NCI-H524 treated with DMSO at 0.1 percent for 48 hours (cell line): ENCODE results near the gene CKAP5.

Experiments used
- DNase-seq: peaks from one replicate; lab custom pipeline; 2025; lab: John Stamatoyannopoulos, UW

The CKAP5 gene

DNA sequence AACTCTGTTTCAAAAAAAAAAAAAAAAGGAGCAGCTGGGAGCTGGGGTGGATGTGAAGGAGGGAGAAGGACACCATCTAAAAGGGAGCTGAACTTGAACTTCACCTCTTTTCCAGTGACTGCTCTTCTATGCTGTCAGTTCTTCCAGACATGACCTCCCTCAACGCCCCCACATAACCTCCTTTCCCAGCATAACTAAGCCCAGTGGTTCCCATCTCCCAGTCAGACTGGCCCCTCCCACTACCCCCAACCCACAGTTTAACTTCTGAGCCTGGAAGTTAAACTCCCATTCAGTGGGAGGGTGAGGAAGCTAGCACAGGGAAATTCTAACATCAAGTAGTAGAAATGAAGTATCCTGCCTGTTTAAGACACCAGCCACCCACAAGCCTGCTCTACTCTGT is 147.5 kb downstream of the CKAP5 start:
- DNase-seq: no peak

DNA sequence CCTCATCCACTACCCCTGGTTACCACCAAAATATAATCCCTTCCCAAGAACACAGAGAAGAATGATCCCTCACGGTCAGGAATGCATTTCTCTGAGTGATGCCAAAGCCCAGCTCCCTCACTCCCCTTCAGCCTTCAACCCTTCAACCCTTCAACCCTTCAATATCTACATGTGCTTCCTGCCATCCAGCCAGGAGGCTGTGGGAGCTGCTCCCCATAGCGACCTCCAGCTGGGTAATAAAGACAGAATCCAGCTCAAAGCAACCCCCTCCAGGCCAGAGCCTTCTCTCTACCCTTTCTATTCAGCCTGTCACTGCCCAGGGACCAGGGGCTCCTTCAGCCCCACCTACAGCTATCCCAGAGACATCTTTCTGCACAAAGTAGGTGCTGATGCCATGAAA is 148.4 kb downstream of the CKAP5 start:
- no peak for DNase-seq

DNA sequence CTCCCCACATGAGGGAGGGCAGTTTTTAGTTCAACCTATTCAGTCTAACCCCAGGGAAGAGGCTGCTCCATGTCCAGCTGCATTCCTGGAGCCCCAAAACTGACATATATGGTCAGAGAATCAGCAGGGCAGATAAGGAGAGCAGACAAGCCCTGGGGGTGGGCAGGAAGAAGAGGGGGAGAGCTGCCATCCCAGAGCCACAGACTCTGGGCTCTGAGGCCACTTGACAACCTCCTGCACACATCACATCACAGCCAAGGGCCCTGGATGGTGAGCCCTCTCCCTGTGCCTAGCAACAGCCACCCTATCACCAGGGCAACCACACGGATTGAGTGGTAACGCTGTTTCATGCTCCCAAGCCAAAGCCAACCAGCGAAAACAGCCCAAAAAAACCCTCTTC is 148.8 kb downstream of the CKAP5 start:
- no peak for DNase-seq

DNA sequence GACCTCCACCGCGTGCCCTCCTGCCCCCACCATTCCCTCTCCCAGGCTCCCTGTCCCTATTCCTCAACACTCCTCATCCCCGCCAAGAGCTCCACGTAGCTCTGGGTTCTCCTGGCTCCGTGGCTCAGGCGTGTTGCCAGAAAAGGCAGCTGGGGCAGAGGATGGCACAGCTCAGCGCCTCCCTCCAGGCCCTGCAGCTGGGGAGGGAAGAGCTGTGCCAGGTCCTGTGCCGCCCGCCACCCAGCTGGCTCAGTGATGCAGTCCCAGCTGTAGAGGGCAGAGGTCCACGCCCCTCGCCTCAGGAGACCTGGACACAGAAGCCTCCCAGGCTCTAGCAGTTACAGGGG is 149.9 kb downstream of the CKAP5 start:
- DNase-seq: no peak

DNA sequence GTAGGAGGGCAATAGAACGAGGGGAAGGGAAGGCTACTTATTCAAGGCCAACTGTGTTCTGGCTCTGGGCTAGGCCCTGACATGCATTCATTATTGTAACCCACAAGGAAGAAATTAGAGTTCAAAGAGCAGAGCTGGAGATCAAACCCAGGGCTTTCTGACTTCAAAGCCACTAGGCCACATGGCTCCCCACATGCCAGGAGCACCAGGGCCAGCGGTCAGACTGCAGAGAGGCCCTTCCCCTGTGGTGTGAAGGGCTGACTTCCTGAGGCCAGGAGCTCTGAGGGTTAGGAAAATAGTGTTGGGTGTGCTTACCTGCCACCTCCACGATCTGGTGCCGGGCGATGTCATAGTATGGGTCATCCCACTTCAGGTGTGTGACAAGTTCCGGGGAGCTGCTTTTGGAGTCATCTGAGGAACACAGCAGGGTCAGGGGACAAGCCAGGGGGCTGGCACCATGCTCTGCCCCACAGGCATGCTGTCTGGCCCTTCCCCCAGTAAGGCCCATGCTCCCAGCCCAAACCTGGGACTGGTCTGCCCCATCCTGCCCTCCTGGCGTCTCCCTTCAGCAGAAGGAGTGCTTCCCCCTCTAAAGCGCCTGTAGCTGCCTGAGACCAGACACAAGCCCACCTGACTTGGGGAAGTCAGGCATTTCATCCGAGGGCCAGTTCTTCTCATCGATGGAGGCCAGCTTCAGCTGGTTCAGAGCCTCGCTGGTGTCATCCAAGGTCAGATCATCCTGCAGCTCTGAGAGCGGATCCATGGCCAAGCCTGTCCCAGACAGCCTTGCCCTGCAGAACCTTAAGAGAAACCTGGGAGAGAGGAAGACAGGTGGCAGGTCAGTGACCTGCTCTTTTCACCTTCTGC is 150.5 kb downstream of the CKAP5 start:
- no peak for DNase-seq

DNA sequence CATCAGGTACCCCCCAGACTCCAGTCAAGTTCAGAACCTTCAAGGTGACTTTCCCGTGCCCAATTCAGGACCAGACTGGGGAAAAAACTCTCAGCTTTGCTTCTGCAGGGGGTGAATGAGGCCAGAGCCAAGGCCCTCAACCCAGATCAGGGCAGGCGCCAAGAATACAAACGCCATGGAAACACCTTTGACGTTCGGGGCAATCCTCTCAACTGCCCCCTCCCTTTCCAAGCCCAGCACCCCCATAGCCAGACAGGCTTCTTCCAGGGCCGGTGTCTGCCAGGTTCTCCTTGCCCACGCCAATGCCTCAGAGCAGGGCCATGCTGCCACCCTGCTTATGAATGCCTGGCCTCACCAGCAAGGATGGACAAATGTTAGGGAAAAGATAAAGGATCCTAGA is 151.5 kb downstream of the CKAP5 start:
- DNase-seq: no peak

DNA sequence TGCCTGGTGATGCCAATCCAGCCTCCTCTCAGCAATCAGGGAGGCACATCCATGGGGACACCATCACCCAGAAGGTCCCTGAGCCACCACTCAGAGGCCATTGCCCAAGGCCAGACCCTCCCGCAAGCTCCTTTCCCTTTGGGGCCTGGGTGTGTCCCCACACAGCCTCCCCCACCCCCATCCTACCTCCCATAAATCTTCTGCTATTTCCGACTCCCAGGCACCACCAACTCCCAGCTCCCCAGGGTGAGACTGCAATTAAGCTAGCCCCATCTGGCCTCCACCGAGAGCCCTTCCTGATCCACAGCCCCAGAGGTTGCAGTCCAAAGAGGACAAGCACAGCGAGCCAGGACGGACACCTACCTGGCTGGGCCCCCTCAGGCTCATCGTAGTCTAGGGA is 152.0 kb downstream of the CKAP5 start:
- DNase-seq: no peak

DNA sequence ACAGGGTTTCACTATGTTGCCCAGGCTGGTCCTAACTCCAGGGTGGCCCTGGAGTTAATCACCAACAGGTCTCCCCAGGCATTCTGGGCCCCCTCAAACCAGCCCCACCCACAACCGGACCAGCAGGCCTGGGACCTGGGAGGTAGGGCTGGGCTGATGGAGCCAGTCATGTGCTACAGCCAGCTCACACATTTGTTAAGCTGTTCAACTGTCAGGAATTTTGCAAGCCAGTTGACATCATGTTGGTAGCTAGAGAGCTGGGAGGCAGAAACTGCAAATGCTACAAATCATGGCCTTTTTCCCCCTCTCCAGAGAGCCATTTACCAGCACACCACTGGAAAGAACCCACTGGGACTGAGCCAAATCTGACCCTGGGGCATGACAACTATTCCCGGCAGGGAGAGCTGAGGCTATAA is 152.5 kb downstream of the CKAP5 start:
- no peak for DNase-seq
